Activated T-helper 1 cell treated with anti-CD3 and anti-CD28 coated beads, Interleukin-12 subunit alpha, Interleukin-12 subunit beta, Interleukin-2, Interleukin-4 antibody, amounts not matched to agents 30 ng/mL and 10 ng/mL and 1 ng/mL, durations not matched to agents 14 hours and 24 hours and 36 hours (primary cell): Measurements from ENCODE around the gene COA8. TPM values are rescaled to one million over a fixed set of nuclear protein-coding genes. Genes with fewer than 3 reads are reported as not detected.

Source experiments
- DNase-seq: peaks from one replicate; pipeline ENCODE4 v3.0.0; 2021; ENCODE audit warnings: low spot score
- H3K27ac Mint-ChIP-seq: one replicate; pipeline ENCODE4 v1.8.0; 2021; ENCODE audit warnings: mild to moderate bottlenecking, mixed read lengths
- H3K27me3 Mint-ChIP-seq: one replicate; pipeline ENCODE4 v1.8.0; 2022; ENCODE audit warnings: mild to moderate bottlenecking, moderate library complexity, mixed read lengths; ENCODE audit not compliant: insufficient read depth
- H3K36me3 Mint-ChIP-seq: one replicate; pipeline ENCODE4 v1.8.0; 2021; ENCODE audit warnings: low read depth, mixed read lengths
- H3K4me1 Mint-ChIP-seq: one replicate; pipeline ENCODE4 v1.8.0; 2021; ENCODE audit warnings: low read depth, mixed read lengths
- H3K4me3 Mint-ChIP-seq: one replicate; pipeline ENCODE4 v1.8.0; 2021; ENCODE audit warnings: mild to moderate bottlenecking, moderate library complexity, mixed read lengths
- H3K9me3 Mint-ChIP-seq: one replicate; pipeline ENCODE4 v1.8.0; 2021; ENCODE audit warnings: mixed read lengths
- intact Hi-C: fragments of 100-400 bp; cut with micrococcal nuclease; formaldehyde crosslinking; loops from one replicate; pipeline ENCODE4 v1.15.1; 2024
- total RNA-seq: library from RNA; stranded (reverse); gene quantifications from 2 replicates; pipeline ENCODE4 v1.2.3, GENCODE V29; 2022

COA8 gene
- total RNA-seq, 1 donor from 2014 or later: 39.7 TPM

GRCh38 chr14:103568952-103569351, 6.2 kb downstream of the COA8 start:
- intact Hi-C loops: no loop called here
- H3K27me3 Mint-ChIP-seq: no peaks in the 10 kb centered on the region
- H3K36me3 Mint-ChIP-seq: no peaks in the 10 kb centered on the region

GRCh38 chr14:103569408-103569807, 6.6 kb downstream of the COA8 start:
- intact Hi-C loops: no loop called here

More at GRCh38 chr14:103568952-103569351, 6.2 kb downstream of the COA8 start:
- Mint-ChIP-seq H3K4me3 (no peak overlapping the region), H3K4me1 (no peaks in the 10 kb centered on the region), H3K9me3 (no peaks in the 10 kb centered on the region), H3K27ac (no peak overlapping the region)
- DNase-seq: no peak

GRCh38 chr14:103574104-103574503, 11.3 kb downstream of the COA8 start:
- Mint-ChIP-seq H3K4me3 (no peak overlapping the region), H3K9me3 (no peaks in the 10 kb centered on the region), H3K36me3 (peaks cover 5% of the 10 kb centered on the region), H3K27ac (no peak overlapping the region), H3K27me3 (no peaks in the 10 kb centered on the region), H3K4me1 (no peaks in the 10 kb centered on the region)
- DNase-seq: no peak
- intact Hi-C loops: no loop called here

More at GRCh38 chr14:103569408-103569807, 6.6 kb downstream of the COA8 start:
- no peak overlapping the region for H3K4me3 Mint-ChIP-seq
- no peak overlapping the region for H3K27ac Mint-ChIP-seq
- no peaks in the 10 kb centered on the region for H3K27me3 Mint-ChIP-seq
- no peaks in the 10 kb centered on the region for H3K4me1 Mint-ChIP-seq
- H3K36me3 Mint-ChIP-seq: peaks cover 2% of the 10 kb centered on the region
- no peaks in the 10 kb centered on the region for H3K9me3 Mint-ChIP-seq
- no peak for DNase-seq

DNA sequence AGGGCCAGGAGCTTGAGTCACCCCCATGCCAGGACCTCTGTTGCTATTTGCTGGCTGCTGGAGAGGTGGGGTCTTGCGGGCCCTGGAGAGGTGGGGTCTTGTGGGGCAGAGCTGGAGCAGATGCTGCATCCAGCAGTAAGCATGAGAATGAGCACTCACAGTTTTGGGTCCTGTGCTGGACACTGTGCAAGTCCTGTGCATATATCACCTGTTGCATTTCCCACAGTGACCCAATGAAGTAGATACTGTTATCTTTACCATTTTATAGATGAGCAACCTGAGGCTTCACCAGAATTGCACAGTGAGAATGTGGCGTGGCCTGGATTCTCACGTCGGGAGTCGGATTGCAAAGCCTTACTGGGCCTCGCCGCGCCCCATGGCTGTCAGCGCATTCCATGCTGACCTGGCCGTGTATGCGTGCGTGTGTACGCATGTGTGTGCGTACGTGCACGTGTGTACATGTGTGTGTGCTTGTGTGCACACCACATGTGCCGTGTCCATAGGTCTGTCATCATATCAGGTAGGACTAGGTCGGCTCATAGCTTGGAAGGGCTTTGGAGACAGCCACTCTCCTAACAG, 12.0 kb downstream of the COA8 start:
- intact Hi-C loops: no loop called here
- H3K9me3 Mint-ChIP-seq: no peaks in the 10 kb centered on the region
- H3K4me3 Mint-ChIP-seq: no peak overlapping the region
- H3K36me3 Mint-ChIP-seq: peaks cover 5% of the 10 kb centered on the region
- H3K4me1 Mint-ChIP-seq: no peaks in the 10 kb centered on the region
- DNase-seq: no peak
- no peaks in the 10 kb centered on the region for H3K27me3 Mint-ChIP-seq
- no peak overlapping the region for H3K27ac Mint-ChIP-seq

GRCh38 chr14:103576371-103577024, 13.7 kb downstream of the COA8 start:
- Mint-ChIP-seq H3K4me3 (no peak overlapping the region), H3K27ac (no peak overlapping the region), H3K27me3 (no peaks in the 10 kb centered on the region), H3K4me1 (no peaks in the 10 kb centered on the region), H3K9me3 (no peaks in the 10 kb centered on the region), H3K36me3 (peaks cover 5% of the 10 kb centered on the region)
- intact Hi-C loops: no loop called here
- no peak for DNase-seq

GRCh38 chr14:103578401-103579075, 15.8 kb downstream of the COA8 start:
- H3K9me3 Mint-ChIP-seq: no peaks in the 10 kb centered on the region
- H3K27ac Mint-ChIP-seq: no peak overlapping the region
- no peak for DNase-seq
- no peak overlapping the region for H3K4me3 Mint-ChIP-seq
- H3K4me1 Mint-ChIP-seq: no peaks in the 10 kb centered on the region
- H3K27me3 Mint-ChIP-seq: no peaks in the 10 kb centered on the region
- H3K36me3 Mint-ChIP-seq: peaks cover 5% of the 10 kb centered on the region
- intact Hi-C loops: no loop called here

- intact Hi-C loops: no loop called here
- Mint-ChIP-seq H3K27me3 (no peaks in the 10 kb centered on the region), H3K4me3 (no peak overlapping the region)
Observed at GRCh38 chr14:103581206-103581605, 18.4 kb downstream of the COA8 start.

DNA sequence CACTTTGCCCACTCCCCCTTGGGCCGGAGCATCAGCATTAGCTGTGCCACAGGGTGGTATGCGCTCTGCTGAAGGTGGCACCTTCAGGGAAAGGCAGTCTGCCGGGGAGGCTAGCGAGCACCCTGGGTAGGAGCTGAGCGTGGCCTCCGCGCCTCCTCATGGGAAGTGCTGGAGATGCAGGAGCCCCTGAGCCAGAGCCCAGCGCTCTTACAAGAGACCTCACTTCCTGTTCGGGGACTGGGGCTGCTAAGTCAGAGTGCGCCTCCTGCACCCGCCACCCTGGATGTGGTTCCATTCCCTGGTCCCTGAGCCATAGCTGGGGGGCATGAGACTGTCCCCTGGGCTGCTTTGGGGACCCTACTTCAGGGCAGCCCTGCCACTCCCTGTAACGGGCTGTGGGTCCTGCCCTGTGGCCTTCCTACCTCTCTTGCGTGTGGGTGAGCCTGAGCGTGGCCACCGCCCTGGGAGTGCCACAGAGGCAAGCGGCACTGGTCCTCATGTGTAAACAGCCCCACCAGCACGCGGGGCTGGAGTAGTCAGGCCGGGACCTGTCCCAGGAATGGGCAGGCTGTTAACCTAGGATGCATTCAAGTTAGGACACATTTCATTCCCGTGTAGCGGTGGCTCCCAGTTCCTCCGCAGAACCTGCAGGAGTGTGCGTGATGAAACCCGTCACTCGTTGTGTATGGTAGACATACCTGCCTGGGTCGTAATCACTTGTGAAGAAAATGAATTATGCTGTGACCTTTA, 19.4 kb downstream of the COA8 start:
- intact Hi-C loops: no loop called here
- H3K4me3 Mint-ChIP-seq: no peak overlapping the region
- H3K27me3 Mint-ChIP-seq: no peaks in the 10 kb centered on the region
- no peak overlapping the region for H3K27ac Mint-ChIP-seq
- DNase-seq: no peak
- H3K36me3 Mint-ChIP-seq: peaks cover 4% of the 10 kb centered on the region
- H3K9me3 Mint-ChIP-seq: no peaks in the 10 kb centered on the region
- H3K4me1 Mint-ChIP-seq: no peaks in the 10 kb centered on the region

More at GRCh38 chr14:103581206-103581605, 18.4 kb downstream of the COA8 start:
- H3K9me3 Mint-ChIP-seq: no peaks in the 10 kb centered on the region
- no peak for DNase-seq
- no peak overlapping the region for H3K27ac Mint-ChIP-seq
- H3K36me3 Mint-ChIP-seq: peaks cover 2% of the 10 kb centered on the region
- no peaks in the 10 kb centered on the region for H3K4me1 Mint-ChIP-seq

DNA sequence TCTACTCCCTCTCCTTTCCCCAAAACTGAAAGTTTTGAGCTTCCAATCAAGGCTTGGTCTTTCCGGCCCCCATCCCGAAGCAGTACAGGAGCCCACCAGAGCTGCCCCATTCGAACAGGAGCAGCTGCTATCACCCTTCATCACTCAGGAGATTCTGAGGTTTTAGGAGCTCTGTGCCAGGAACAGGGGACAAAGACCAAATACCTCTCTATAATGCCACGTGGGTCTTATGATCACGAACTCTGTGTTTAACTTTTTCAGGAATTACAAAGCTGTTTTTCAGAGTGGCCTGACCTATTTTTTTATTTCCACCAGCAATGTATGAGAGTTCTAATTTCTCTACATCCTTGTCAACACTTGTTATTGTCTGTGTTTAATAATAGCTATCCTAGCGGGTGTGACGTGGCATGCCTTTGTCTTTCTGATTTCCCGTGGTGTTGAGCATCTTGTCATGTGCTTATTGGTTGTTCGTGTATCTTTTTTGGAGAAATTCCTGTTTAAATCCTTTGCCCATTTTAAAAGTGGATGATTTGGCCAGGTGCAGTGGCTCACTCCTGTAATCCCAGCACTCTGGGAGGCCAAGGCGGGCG, 21.7 kb downstream of the COA8 start:
- intact Hi-C loops: no loop called here
- no peak overlapping the region for H3K27ac Mint-ChIP-seq
- no peak overlapping the region for H3K4me3 Mint-ChIP-seq
- H3K9me3 Mint-ChIP-seq: no peaks in the 10 kb centered on the region
- no peaks in the 10 kb centered on the region for H3K27me3 Mint-ChIP-seq
- H3K36me3 Mint-ChIP-seq: peaks cover 9% of the 10 kb centered on the region
- no peak for DNase-seq
- no peaks in the 10 kb centered on the region for H3K4me1 Mint-ChIP-seq

GRCh38 chr14:103593577-103593976, 30.8 kb downstream of the COA8 start:
- Mint-ChIP-seq H3K4me3 (no peak overlapping the region), H3K27me3 (no peaks in the 10 kb centered on the region), H3K36me3 (peaks cover 4% of the 10 kb centered on the region), H3K27ac (no peak overlapping the region), H3K4me1 (no peaks in the 10 kb centered on the region), H3K9me3 (no peaks in the 10 kb centered on the region)
- DNase-seq: no peak
- intact Hi-C loops: no loop called here

DNA sequence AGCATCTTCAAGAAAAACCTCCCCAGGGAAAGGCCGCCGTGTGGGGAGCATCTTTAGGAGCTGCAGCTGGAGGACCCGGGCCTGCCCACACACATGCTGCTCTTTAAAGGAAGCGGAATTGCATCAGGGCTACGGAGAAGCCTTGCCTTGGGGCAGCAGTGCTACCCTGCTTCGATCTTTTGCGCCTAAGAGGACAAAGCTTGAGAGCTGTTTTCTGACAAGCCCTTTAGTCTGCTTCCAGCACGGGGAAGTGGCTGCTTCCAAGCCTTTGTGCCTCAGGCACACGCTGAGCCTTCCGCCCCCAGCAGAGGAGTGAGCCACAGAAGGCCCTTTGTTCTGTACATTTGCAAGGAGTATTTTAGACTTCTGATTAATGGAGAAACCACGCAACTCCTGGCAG, 31.5 kb downstream of the COA8 start:
- H3K4me3 Mint-ChIP-seq: no peak overlapping the region
- no peaks in the 10 kb centered on the region for H3K4me1 Mint-ChIP-seq
- no peaks in the 10 kb centered on the region for H3K27me3 Mint-ChIP-seq
- no peak overlapping the region for H3K27ac Mint-ChIP-seq
- no peak for DNase-seq
- intact Hi-C loops: no loop called here
- no peaks in the 10 kb centered on the region for H3K36me3 Mint-ChIP-seq
- H3K9me3 Mint-ChIP-seq: no peaks in the 10 kb centered on the region

- DNase-seq: no peak
- H3K4me1 Mint-ChIP-seq: no peaks in the 10 kb centered on the region
- H3K36me3 Mint-ChIP-seq: no peaks in the 10 kb centered on the region
- no peaks in the 10 kb centered on the region for H3K27me3 Mint-ChIP-seq
- intact Hi-C loops: no loop called here
- H3K4me3 Mint-ChIP-seq: no peak overlapping the region
- no peak overlapping the region for H3K27ac Mint-ChIP-seq
- no peaks in the 10 kb centered on the region for H3K9me3 Mint-ChIP-seq
Observed at GRCh38 chr14:103597623-103598377, 35.0 kb downstream of the COA8 start.
